GM10266 (cell line): ENCODE measurements around the gene C10orf90.

Experiments
- DNase-seq: peaks from one replicate; pipeline ENCODE4 v3.0.0; 2012; ENCODE audit errors: extremely low spot score
- CTCF ChIP-seq: IDR thresholded peaks from 2 replicates; pipeline ENCODE4 v1.5.1; 2012; ENCODE audit warnings: mild to moderate bottlenecking, low read depth; ENCODE audit not compliant: control insufficient read depth, insufficient read depth; ENCODE audit errors: missing control alignments

Gene C10orf90

GRCh38 chr10:126588024-126588423 lies 82.5 kb downstream of the C10orf90 start:
- DNase-seq: no peak
- no peak for TF ChIP-seq CTCF

DNA sequence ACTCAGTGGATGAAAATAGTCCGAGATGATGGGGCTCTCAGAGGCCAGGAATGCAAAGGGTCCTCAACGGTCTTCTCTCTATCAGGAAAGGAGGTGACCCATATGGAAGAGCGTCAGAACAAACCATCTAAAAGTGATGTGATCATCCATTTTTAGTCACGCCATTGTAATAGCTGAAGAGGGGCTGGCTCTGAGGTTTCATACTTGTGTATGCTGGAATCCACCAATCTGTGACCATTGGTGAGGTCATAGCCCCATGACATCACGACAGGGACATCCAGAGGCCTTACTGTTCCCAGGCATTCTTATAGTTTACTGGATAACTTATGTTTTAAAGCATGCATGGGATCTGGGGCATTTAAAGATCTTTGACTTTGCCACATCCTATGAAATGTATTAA lies 83.6 kb downstream of the C10orf90 start:
- no peak for DNase-seq
- TF ChIP-seq CTCF: no peak

- no peak for DNase-seq
- no peak for TF ChIP-seq CTCF
Measured at GRCh38 chr10:126586128-126586527, 84.4 kb downstream of the C10orf90 start.

- DNase-seq: no peak
- no peak for TF ChIP-seq CTCF
Measured at GRCh38 chr10:126585249-126586017, 85.1 kb downstream of the C10orf90 start.

- no peak for TF ChIP-seq CTCF
- no peak for DNase-seq
Measured at GRCh38 chr10:126584836-126585235, 85.7 kb downstream of the C10orf90 start.

DNA sequence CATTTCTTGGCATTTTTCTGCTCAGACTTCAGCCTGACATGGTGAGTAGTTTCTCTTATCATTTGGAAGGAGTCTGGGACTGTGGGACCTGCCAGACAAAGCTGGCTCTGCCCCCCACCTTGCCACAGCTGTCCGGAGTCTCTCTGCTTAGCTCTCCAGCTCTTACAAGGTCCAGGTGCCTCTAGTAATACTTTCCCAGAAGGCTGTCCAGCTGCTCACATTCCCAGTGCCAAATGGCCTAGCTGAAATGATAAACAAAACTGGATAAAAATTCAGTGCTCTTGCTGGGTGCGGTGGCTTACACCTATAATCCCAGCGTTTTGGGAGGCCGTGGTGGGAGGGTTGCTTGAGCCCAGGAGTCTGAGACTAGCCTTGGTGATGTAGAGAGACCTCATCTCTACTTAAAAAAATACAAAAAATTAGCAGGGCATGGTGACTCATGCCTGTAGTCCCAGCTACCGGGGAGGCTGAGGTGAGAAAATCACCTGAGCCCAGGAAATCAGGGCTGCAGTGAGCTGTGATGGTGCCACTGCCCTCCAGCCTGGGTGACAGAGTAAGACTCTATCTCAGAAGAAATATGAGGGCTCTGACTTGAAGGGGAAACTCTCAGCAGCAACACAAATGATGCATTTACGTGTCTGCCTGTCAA lies 86.8 kb downstream of the C10orf90 start:
- TF ChIP-seq CTCF: no peak
- DNase-seq: no peak

- no peak for DNase-seq
- TF ChIP-seq CTCF: no peak
Measured at GRCh38 chr10:126581648-126582046, 88.8 kb downstream of the C10orf90 start.
